ENCODE results near the gene OR8H1. TPM values are rescaled to one million over a fixed set of nuclear protein-coding genes. Genes with fewer than 3 reads are reported as not detected.

OR8H1 gene, protein sequence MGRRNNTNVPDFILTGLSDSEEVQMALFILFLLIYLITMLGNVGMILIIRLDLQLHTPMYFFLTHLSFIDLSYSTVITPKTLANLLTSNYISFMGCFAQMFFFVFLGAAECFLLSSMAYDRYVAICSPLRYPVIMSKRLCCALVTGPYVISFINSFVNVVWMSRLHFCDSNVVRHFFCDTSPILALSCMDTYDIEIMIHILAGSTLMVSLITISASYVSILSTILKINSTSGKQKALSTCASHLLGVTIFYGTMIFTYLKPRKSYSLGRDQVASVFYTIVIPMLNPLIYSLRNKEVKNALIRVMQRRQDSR
- not detected in 2 replicates for total RNA-seq

DNA sequence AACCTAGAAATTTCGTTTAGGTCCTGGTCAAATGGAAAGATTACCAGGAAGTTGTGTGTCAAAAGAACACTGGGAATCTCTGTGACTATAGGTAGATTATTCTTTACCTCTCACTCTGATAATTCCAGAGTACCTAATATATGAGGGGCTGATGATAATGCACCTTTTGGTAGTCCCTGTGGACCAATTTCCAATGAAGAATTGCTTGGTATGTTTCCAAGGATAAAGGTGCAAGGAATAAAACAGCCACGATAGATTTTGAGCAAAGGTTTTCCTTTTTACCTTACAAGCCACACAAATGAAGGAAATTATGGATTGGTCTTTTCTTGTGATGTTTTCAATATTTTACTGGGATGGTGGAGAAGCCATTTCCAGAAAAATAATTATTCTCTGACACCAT is at the start of gene OR8H1:
OR8H1 (minus strand) TSS at position 101 of the 400 bp plus-strand sequence. CDS start 1,192 bp downstream, outside the sequence.

DNA sequence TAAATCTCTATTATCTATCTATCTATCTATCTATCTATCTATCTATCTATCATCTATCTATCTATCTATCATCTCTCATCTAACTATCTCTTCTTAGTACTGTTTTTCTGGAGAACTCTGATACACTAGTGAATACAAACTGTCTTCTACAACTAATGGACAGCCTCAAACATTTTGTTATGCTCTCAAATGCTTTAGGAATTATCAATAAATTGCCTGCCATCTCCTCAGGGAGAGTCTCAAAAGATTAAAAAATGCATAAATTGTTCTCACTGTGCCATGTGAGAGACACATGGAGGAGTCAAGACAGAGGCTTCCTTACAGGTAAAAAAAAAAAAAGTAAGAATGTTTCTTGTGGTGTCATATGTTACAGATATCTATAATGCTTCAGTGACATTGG is 22.8 kb upstream of the OR8H1 start, which contains the start of gene OR8K3:
OR8K3 (plus strand) TSS at position 301 of the 400 bp plus-strand sequence. CDS start 3,163 bp downstream, outside the sequence.

DNA sequence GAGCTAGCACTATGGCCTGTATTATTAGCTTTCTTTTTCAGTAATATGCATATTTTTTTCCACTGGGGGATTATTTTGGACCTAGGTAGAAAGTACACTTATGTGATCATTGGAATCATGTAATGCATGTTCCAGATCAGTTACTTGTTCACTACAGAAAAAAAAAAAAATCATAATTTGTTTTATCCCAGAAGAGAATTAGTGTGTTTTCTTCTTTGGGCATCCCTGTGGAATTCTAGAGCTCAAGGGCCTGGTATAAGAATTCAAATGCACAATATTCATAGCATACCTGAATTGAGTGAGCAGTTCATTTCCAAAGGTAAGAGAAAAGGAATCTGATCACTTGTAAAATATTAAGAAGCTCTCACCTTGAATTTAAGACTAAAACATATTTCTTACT is 18.2 kb downstream of the OR8H1 start, which contains the start of gene OR5T1:
OR5T1 (plus strand) TSS at position 301 of the 400 bp plus-strand sequence. CDS start 1,485 bp downstream, outside the sequence.

DNA sequence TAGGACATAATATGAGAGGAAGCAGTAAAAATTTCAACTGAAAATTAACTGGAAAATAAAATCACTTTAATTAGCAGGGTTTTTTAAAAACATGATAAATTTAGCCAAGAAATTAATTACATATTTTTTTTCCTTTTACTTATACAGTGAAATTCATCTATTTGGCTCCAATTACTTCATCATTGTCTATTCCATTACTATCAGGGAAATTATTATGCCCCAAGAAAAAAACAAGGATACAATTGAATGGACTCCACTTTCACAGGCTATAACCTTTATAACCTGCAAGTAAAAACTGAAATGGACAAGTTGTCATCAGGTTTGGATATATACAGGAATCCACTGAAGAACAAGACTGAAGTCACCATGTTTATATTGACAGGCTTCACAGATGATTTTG is 40.1 kb downstream of the OR8H1 start, which contains the start of gene OR5T3:
OR5T3 (plus strand) TSS at position 301 of the 400 bp plus-strand sequence; CDS start at position 301, 0 bp downstream.

Other genes with a start within 250 kb of the OR8H1 start
- gene OR8I2, start 198.9 kb downstream of the OR8H1 start, total RNA-seq, result not detected in 2 replicates
- not detected in 2 replicates for gene OR8H2, start 188.6 kb downstream of the OR8H1 start, total RNA-seq
- not detected in 2 replicates for gene OR8H3, start 169.9 kb downstream of the OR8H1 start, total RNA-seq
- not detected in 2 replicates for gene OR8J3, start 152.1 kb downstream of the OR8H1 start, total RNA-seq
- not detected in 2 replicates for gene OR8K5, start 131.9 kb downstream of the OR8H1 start, total RNA-seq
- not detected in 2 replicates for gene OR5J2, start 115.6 kb downstream of the OR8H1 start, total RNA-seq
- gene OR5T2, start 58.0 kb downstream of the OR8H1 start, total RNA-seq, result not detected in 2 replicates
- not detected in 2 replicates for gene OR5T3, start 40.0 kb downstream of the OR8H1 start, total RNA-seq
- not detected in 2 replicates for gene OR5T1, start 18.1 kb downstream of the OR8H1 start, total RNA-seq
- not detected in 2 replicates for gene OR8K3, start 22.9 kb upstream of the OR8H1 start, total RNA-seq
- gene OR8K1, start 53.8 kb upstream of the OR8H1 start, total RNA-seq, result not detected in 2 replicates
- not detected in 2 replicates for gene OR8J1, start 62.0 kb upstream of the OR8H1 start, total RNA-seq
- not detected in 2 replicates for gene OR8U1, start 83.4 kb upstream of the OR8H1 start, total RNA-seq
- not detected in 2 replicates for gene OR5AL1, start 120.4 kb upstream of the OR8H1 start, total RNA-seq
- not detected in 2 replicates for gene OR5M3, start 181.1 kb upstream of the OR8H1 start, total RNA-seq
- gene OR5M8, start 199.1 kb upstream of the OR8H1 start, total RNA-seq, result not detected in 2 replicates